SHP77 treated with DMSO at 0.1 percent for 48 hours (cell line): ENCODE results near the gene NCOA3.
"Not testable (repeated sequence)": the region's sequence is repeated elsewhere in the genome, so short reads cannot be mapped to it uniquely, and the experiment has no call there.

Experiments used
- DNase-seq: peaks from one replicate; lab custom pipeline; 2025; lab: John Stamatoyannopoulos, UW

The NCOA3 gene

GRCh38 chr20:47535994-47536393 lies 34.3 kb downstream of the NCOA3 start:
- DNase-seq: no peak

GRCh38 chr20:47540443-47541354 lies 39.0 kb downstream of the NCOA3 start:
- no peak for DNase-seq

GRCh38 chr20:47541355-47541922 lies 39.8 kb downstream of the NCOA3 start:
- DNase-seq: no peak

GRCh38 chr20:47543006-47543431 lies 41.3 kb downstream of the NCOA3 start:
- DNase-seq: no peak

- no peak for DNase-seq
Observed at GRCh38 chr20:47544240-47544639, 42.6 kb downstream of the NCOA3 start.

GRCh38 chr20:47544852-47545251 lies 43.2 kb downstream of the NCOA3 start:
- DNase-seq: no peak

GRCh38 chr20:47545499-47545898 lies 43.8 kb downstream of the NCOA3 start:
- no peak for DNase-seq

- no peak for DNase-seq
Observed at GRCh38 chr20:47546184-47547033, 44.7 kb downstream of the NCOA3 start.

GRCh38 chr20:47547034-47547387 lies 45.3 kb downstream of the NCOA3 start:
- no peak for DNase-seq

- DNase-seq: no peak
Observed at GRCh38 chr20:47549671-47550070, 48.0 kb downstream of the NCOA3 start.

- no peak for DNase-seq
Observed at GRCh38 chr20:47551222-47551621, 49.5 kb downstream of the NCOA3 start.

- DNase-seq: no peak
Observed at GRCh38 chr20:47551841-47552240, 50.2 kb downstream of the NCOA3 start.

GRCh38 chr20:47552996-47553395 lies 51.3 kb downstream of the NCOA3 start:
- DNase-seq: no peak

GRCh38 chr20:47553594-47554235 lies 52.0 kb downstream of the NCOA3 start:
- not testable (repeated sequence) for DNase-seq

- DNase-seq: not testable (repeated sequence)
Observed at GRCh38 chr20:47554283-47554682, 52.6 kb downstream of the NCOA3 start.

- no peak for DNase-seq
Observed at GRCh38 chr20:47557218-47557617, 55.5 kb downstream of the NCOA3 start.

- no peak for DNase-seq
Observed at GRCh38 chr20:47557791-47558190, 56.1 kb downstream of the NCOA3 start.

GRCh38 chr20:47558295-47559066 lies 56.8 kb downstream of the NCOA3 start:
- DNase-seq: no peak

- no peak for DNase-seq
Observed at GRCh38 chr20:47559141-47559540, 57.5 kb downstream of the NCOA3 start.

GRCh38 chr20:47561180-47561579 lies 59.5 kb downstream of the NCOA3 start:
- DNase-seq: no peak
